GM12878 (cell line): ENCODE measurements around the gene MICAL3. TPM values are rescaled to one million over a fixed set of nuclear protein-coding genes. Genes with fewer than 3 reads are reported as not detected.
A peak's percentile ranks its signal among the peaks of the same experiment; 100 is the strongest.

Experiments used
- ATAC-seq: fragments of 200-7000 bp; cut with Tn5 transposase; 3 replicates; pipeline ENCODE4 v1.9.1; 2020; ENCODE audit warnings: mild to moderate bottlenecking, moderate library complexity
- BruUV-seq: library from RNA; stranded (reverse); fragments of 400-500 nt; replicated peaks from 2 replicates; lab custom pipeline; 2021; lab: Mats Ljungman, UMichigan
- CTCF ChIA-PET: fragments of 300-600 bp; sonication (Branson Sonifier 250); formaldehyde crosslinking; extraction: SDS; loops from one replicate; lab custom pipeline; 2021; ENCODE audit warnings: inconsistent platforms; lab: Yijun Ruan, JAX
- POLR2A ChIA-PET: fragments of 350-600 bp; formaldehyde crosslinking; extraction: SDS; loops from one replicate; lab custom pipeline; 2021; ENCODE audit warnings: inconsistent platforms; lab: Charles Lee
- RAD21 ChIA-PET: fragments of 300-600 bp; sonication (Branson Sonifier 250); formaldehyde crosslinking; loops from one replicate; lab custom pipeline; 2023; ENCODE audit warnings: antibody characterized with exemption; ENCODE audit not compliant: unreplicated experiment; lab: Charles Lee
- SMC1A ChIA-PET: fragments of 300-600 bp; sonication (Branson Sonifier 250); formaldehyde crosslinking; loops from one replicate; lab custom pipeline; 2023; ENCODE audit not compliant: unreplicated experiment, uncharacterized antibody; lab: Charles Lee
- DNase-seq: peaks from one replicate; pipeline ENCODE4 v3.0.0-alpha.2; 2011; ENCODE audit warnings: low read depth, low spot score
- FAIRE-seq: peaks from 3 replicates; lab custom pipeline; 2011; peaks lifted over from hg19 to GRCh38; lab: Jason Lieb, UNC
- H2AFZ ChIP-seq: 2 replicates; pipeline ENCODE4 v1.6.0; 2011; ENCODE audit warnings: low read depth, low read length, control low read depth; ENCODE audit not compliant: control insufficient read depth
- H3K27ac ChIP-seq: 2 replicates; pipeline ENCODE4 v1.5.1; 2011; ENCODE audit warnings: control low read depth; ENCODE audit not compliant: control insufficient read depth, insufficient read depth
- H3K27me3 ChIP-seq, 2 experiments: replicated peaks in 1 of 2; 2 replicates each; pipeline versions ENCODE4 v1.6.0 to v1.6.1; 2011; ENCODE audit warnings: low read length in 1 of 2; ENCODE audit not compliant: control insufficient read depth in 2 of 2, insufficient read depth in 2 of 2
- H3K36me3 ChIP-seq, 2 experiments: 2 replicates each; pipeline ENCODE4 v1.5.1; 2011; ENCODE audit warnings: low read length in 1 of 2; ENCODE audit not compliant: control insufficient read depth in 2 of 2, insufficient read depth in 2 of 2
- H3K4me1 ChIP-seq: 2 replicates; pipeline ENCODE4 v1.6.1; 2011; ENCODE audit warnings: mild to moderate bottlenecking, low read length, moderate library complexity, mixed read lengths; ENCODE audit not compliant: control insufficient read depth, insufficient read depth
- H3K4me2 ChIP-seq: 2 replicates; pipeline ENCODE4 v1.6.0; 2011; ENCODE audit warnings: control low read depth; ENCODE audit not compliant: control insufficient read depth, insufficient read depth
- H3K4me3 ChIP-seq: fragments of 200-600 bp; sonication (generic); 2 replicates; pipeline ENCODE4 v1.5.1; 2016
- H3K79me2 ChIP-seq: 2 replicates; pipeline ENCODE4 v1.6.0; 2011; ENCODE audit warnings: low read length; ENCODE audit not compliant: control insufficient read depth, insufficient read depth
- H3K9ac ChIP-seq: 2 replicates; pipeline ENCODE4 v1.8.0; 2011; ENCODE audit warnings: low read length, control low read depth, mixed read lengths; ENCODE audit not compliant: control insufficient read depth, insufficient read depth
- H3K9me3 ChIP-seq: replicated peaks from 3 replicates; pipeline ENCODE4 v1.5.1; 2011; ENCODE audit warnings: mild to moderate bottlenecking, low read length; ENCODE audit not compliant: control insufficient read depth, insufficient read depth
- H4K20me1 ChIP-seq: 2 replicates; pipeline ENCODE4 v1.6.0; 2011; ENCODE audit not compliant: control insufficient read depth, insufficient read depth
- CEBPZ ChIP-seq: fragments of 150-350 bp; IDR thresholded peaks from 2 replicates; pipeline ENCODE4 v1.6.1; 2016; ENCODE audit warnings: low read depth, low read length
- EED ChIP-seq: sonication (generic); IDR thresholded peaks from 2 replicates; pipeline ENCODE4 v1.6.1; 2016; ENCODE audit warnings: antibody characterized with exemption, low read depth
- WGBS: methylation state at CpG from one replicate; pipeline ENCODE4 v1.1.6; 2016; ENCODE audit warnings: low lambda C conversion rate; ENCODE audit not compliant: insufficient replicate concordance, insufficient coverage; ENCODE audit errors: missing lambda C conversion rate; 5-methylcytosine and 5-hydroxymethylcytosine counted together
- in situ Hi-C: fragments of 300-500 bp; cut with MboI; formaldehyde crosslinking; loops from 9 replicates; pipeline ENCODE4 v1.14.3; 2018; ENCODE audit warnings: mixed read lengths
- intact Hi-C: fragments of 100-400 bp; cut with micrococcal nuclease; formaldehyde crosslinking; loops from one replicate; pipeline ENCODE4 v1.14.2; 2022; ENCODE audit not compliant: unreplicated experiment
- polyA plus RNA-seq, 11 experiments: library from polyadenylated mRNA; depleted of rRNA in 4 of 11; unstranded in 6 of 11; stranded (reverse) in 5 of 11; fragments of >200 nt; fragmentation: Nextera tagmentation in 4 of 11; fragmentation: Illumina TruSeq in 1 of 11; extraction: Ambion mirVana in 4 of 11; extraction: Trizol in 1 of 11; gene quantifications; 1 replicate in 1 of 11; 2 replicates in 10 of 11; pipeline versions ENCODE4 v1.2.1 to v1.2.3, GENCODE V29; 2011 to 2016; ENCODE audit warnings: inconsistent platforms in 2 of 11, missing spikeins in 2 of 11, low read depth in 1 of 11
- total RNA-seq, 4 experiments: library from RNA; depleted of rRNA in 3 of 4; stranded (reverse); fragments of >200 nt in 3 of 4; fragmentation: Illumina TruSeq in 1 of 4; extraction: Trizol in 1 of 4; gene quantifications; 2 replicates each; pipeline versions ENCODE4 v1.2.1 to v1.2.3, GENCODE V29; 2013 to 2021

The MICAL3 gene
- total and polyA plus RNA-seq, 10 of the 15 experiments (the other 5 are each of a cell fraction or from before 2014, with no cell fraction given): 2.6 to 92.2 (median 24.0) TPM

GRCh38 chr22:18010266-18010665 is 14.1 kb downstream of the MICAL3 start:
- Histone ChIP-seq H3K4me1 (peaks cover 14% of the 10 kb centered on the region), H3K4me3 (no peak overlapping the region), H3K9ac (no peak overlapping the region; the same call in 1 of the 2 replicates), H3K79me2 (no peaks in the 10 kb centered on the region), H3K4me2 (peak overlapping the region; percentile 38; the same call in 1 of the 2 replicates), H3K36me3 (no peaks in the 10 kb centered on the region), H3K27ac (peak overlapping the region; percentile 24; the same call in 1 of the 2 replicates), H3K27me3 (no peaks in the 10 kb centered on the region), H3K9me3 (no peaks in the 10 kb centered on the region), H4K20me1 (no peaks in the 10 kb centered on the region), H2AFZ (peak overlapping the region; percentile 41)
- ChIA-PET SMC1A (interaction anchor here (0.5 to 2.1 kb wide), 12 partner anchors 9 to 108 kb away, joined by 3 to 7 read pairs (median 3); partner anchors contain the start of gene PEX26), CTCF (interaction anchor here (0.8 to 1.4 kb wide), 5 partner anchors 10 to 66 kb away, joined by 3 to 7 read pairs (median 6); no protein-coding TSS in a partner anchor), POLR2A (interaction anchor here (1.0 kb wide), 1 partner anchor 13 kb away, joined by 4 read pairs; no protein-coding TSS in a partner anchor), RAD21 (interaction anchor here (1.0 to 2.2 kb wide), 7 partner anchors 9 to 56 kb away, joined by 3 to 12 read pairs (median 7); no protein-coding TSS in a partner anchor)
- DNase-seq (no peak), FAIRE-seq (no peak), ATAC-seq (peak; percentile 34)
- no TSS peak for BruUV-seq
- TF ChIP-seq EED (0 out of 2 replicates have a peak, but pooled peaks have one; percentile 8), CEBPZ (no peak)
- in situ Hi-C loops: no loop called here
- WGBS: 0% methylated on average over 1 of the region's 2 CpGs
- intact Hi-C loops: no loop called here
